HG02623 (cell line): Measurements from ENCODE around the gene NRGN.
"Not testable (repeated sequence)": the region's sequence is repeated elsewhere in the genome, so short reads cannot be mapped to it uniquely, and the experiment has no call there.

Experiments
- ATAC-seq: cut with Tn5 transposase; IDR thresholded peaks from one replicate; pipeline ENCODE4 v1.9.1; 2021; ENCODE audit warnings: moderate library complexity; ENCODE audit not compliant: unreplicated experiment

Gene NRGN

DNA sequence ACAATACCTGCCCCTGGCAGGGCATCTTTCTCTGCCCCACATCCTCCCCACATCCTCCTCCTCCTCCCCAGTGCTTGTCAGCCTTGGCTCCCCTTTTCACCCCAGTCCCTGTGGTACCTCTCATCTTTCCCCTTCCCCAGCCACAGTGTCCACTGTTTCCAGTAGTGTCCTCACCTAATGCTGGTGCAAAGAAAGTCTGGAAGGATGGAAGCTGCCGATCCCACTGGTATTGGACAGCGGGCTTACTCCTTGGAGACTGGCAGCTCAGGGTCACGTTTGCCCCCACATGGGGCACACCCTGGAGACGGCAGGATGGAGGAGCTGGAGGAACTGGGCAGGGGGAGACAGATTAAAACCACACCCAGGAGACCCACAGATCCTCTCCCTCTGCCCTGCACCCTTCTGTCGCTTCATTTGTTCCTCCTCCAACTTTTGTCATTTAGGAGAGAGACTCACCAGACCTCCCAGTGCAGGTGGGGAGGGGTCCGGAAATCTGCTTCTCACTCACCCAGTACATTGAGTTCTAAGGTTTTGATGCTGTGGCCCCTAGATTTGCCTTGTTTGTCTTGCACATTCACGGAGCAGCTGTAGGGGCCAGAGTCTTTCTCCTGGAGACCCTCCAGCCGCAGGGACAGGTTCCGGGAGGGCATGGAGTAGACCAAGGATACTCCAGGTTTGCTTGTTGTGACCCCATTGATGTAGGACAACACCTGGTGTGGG is 16.5 kb downstream of the NRGN start:
- ATAC-seq, result no peak

- no peak for ATAC-seq
Measured at GRCh38 chr11:124756753-124757227, 17.0 kb downstream of the NRGN start.

GRCh38 chr11:124757320-124757719 is 17.6 kb downstream of the NRGN start:
- no peak for ATAC-seq

GRCh38 chr11:124758355-124759265 is 18.9 kb downstream of the NRGN start:
- ATAC-seq, result peak; percentile 50

GRCh38 chr11:124759266-124760204 is 19.8 kb downstream of the NRGN start:
- ATAC-seq, result no peak

DNA sequence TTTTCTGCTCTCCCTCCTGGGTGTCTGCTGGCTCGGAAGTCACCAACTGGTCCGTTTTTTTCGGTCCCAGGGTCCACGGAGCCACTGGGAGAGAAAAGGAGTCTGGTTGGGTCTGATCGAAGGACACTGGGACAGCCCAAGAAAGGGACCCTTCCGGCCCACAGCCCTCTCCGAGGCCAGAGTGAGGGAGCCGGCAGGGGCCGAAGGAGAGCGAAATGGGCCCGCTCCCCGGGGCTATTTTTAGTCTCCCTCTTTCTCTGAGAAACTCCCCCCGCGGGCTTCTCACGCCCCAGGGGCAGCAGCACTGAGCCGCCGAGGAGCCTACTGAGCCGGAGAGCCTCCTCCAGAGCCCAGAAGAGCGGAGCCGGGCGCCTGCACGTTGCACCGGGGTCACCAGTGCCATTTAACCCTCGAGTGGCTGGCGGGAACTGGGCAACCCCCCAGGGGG is 20.5 kb downstream of the NRGN start:
- ATAC-seq, result peak; percentile 26

DNA sequence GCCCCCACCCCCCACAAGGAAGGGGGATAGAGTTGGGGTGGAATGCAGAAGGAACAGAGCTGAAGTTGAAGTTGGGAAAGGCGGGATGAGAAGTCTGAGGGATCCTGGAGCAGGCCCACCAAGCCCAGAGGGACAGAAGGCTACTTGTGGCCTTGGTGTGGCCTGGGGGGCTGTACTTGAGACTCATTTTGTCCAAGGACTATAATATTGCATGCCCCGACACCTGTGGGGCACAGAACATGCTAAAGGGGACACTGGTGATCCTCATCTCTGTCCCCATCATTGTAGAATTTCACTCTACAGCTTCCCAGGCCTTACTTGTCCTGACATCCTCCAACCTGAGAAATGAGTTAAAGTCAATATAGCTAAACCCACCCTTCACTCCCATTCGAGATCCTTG is 21.1 kb downstream of the NRGN start:
- no peak for ATAC-seq

DNA sequence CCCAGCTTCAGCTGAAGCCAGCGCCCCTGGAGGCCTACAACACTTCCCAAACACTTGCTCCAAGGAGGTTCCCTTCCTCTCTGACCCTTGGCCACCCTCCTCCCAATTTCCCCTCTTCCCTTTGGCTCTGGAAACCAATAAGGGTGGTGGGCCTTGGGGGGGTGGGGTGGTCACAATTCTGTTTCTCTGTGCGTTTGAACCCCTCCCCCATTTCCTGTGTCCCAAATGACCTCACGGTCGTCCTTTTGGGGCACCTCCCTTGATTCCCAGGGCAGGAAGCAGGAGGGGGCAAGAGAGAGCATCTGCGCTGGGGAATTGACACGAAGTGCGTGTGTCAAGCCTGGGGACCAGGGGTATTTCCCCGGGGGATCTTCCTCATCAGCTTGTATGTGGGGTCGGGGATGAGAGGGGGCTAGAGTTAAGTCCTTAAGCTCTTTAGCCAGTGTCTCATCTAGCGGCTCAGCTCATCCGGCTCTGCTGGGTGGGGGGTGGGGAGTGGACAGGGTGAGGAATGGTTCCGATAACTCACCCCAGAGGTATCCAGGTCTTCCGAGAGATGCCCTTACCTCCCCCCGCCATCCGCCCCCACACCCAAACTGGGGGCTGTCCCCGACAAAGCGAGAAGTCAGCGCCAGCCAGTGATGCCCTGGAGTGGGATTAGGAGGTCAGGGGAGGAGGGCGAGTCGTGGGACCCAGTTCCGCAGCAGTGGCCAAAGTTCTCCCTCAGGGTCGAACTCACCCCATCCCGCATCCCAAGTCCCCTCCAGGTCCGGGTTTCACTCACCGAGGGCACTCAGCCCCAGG is 21.8 kb downstream of the NRGN start:
- ATAC-seq, result no peak

GRCh38 chr11:124762105-124762623 is 22.4 kb downstream of the NRGN start, which contains the start of gene ESAM:
TSS of gene ESAM (minus strand) at chr11:124762290. CDS start at chr11:124762154, 136 bp downstream.
- peak; percentile 54 for ATAC-seq

DNA sequence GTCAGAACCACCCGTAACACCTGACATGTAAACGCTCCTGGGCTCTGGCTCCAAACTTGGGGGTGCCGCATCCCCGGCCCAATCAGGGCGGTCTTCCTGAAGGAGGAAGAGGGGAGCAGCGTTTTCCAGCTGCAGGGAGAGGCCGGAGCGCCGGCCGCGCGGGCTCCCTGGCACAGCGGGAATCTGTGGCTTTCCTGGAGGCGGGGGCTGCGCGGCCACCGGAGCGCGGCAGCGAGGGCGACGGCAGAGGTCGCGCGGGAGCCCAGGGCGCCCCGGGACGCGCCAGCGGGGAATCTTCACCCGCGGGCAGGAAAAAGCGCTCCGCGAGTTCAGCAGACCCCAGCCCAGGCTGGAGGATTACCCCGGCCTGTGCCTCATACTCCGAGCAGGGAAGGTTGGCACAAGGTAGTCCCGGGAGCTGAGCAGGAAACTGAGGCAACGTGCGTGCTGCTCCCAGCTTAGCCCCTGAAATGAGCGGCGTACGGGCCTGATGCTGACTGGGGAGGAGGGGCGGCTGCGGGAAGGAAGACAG is 22.9 kb downstream of the NRGN start:
- no peak for ATAC-seq

GRCh38 chr11:124763156-124763947 is 23.6 kb downstream of the NRGN start:
- no peak for ATAC-seq

DNA sequence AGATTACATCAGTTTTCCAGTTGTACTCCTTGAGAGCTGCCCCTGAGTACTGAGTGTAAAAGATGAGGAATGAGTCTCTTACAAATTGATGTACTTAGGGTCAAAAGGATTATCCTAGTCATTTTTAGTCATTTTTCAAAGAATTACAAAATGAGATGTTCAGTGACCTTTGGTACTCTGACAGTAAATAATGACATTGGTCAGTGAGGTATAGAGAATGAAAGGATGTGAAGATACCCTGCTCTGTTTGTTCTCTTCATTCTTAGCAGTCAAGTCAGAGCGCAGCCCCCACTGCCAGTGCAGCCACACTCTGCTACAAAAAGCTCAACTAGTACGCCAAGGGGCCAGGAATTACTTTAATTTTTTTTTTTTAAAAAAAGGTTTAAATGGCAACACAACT is 26.4 kb downstream of the NRGN start:
- no peak for ATAC-seq

GRCh38 chr11:124768914-124769313 is 29.2 kb downstream of the NRGN start:
- ATAC-seq, result no peak

DNA sequence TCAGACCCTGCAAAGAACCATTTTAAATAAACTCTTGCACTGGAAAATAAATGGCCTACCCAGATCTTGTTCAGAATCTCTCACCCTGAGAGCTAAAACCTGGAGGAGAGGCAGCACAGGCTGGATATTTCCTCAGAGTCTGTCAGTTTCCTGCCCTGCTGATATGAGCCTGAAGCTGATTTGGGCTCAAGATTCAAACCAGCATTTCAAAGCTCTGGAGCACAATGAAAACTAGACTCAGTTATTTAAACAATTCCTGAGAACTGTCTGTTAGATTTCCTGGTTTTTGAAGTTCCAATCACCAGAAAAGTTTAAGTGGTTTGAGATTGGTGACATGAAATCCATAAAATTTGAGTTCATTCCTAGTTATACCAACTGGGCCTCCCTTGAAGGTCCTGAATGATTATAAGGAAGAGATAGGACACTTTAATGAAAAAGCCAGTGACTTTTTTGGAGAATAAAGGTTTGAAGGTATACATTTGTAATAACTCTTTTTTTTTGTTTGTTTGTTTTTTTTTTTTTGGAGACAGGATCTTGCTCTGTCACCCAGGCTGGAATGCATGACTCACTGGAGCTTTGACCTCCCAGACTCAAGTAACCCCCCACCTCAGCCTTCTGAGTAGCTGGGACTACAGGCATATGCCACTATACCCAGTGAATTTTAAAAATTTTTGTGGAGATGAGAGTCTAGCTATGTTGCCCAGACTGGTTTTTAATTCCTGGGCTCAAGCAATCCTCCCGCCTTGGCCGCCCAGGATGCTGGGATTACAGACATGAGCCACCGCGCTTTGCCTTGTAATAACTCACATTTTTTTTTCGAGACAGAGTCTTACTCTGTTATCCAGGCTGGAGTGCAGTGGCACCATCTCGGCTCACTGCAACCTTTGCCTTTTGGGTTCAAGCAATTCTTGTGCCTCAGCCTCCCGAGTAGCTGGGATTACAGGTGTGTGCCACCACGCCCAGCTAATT is 30.3 kb downstream of the NRGN start:
- ATAC-seq, result no peak

DNA sequence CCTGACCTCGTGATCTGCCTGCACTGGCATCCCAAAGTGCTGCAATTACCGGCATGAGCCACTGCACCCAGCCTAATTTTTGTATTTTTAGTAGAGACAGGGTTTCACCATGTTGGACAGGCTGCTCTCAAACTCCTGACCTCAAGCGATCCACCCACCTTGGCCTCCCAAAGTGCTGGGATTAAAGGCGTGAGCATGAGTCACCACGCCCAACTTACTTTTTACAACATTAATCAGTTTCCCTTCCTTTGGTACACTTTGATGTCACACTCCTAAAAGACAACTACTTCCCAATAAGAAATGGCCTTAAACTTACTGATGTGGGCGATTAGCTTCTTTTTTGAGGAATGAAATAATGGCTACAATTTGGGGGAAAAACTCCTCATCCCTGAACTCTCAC is 31.2 kb downstream of the NRGN start:
- not testable (repeated sequence) for ATAC-seq

DNA sequence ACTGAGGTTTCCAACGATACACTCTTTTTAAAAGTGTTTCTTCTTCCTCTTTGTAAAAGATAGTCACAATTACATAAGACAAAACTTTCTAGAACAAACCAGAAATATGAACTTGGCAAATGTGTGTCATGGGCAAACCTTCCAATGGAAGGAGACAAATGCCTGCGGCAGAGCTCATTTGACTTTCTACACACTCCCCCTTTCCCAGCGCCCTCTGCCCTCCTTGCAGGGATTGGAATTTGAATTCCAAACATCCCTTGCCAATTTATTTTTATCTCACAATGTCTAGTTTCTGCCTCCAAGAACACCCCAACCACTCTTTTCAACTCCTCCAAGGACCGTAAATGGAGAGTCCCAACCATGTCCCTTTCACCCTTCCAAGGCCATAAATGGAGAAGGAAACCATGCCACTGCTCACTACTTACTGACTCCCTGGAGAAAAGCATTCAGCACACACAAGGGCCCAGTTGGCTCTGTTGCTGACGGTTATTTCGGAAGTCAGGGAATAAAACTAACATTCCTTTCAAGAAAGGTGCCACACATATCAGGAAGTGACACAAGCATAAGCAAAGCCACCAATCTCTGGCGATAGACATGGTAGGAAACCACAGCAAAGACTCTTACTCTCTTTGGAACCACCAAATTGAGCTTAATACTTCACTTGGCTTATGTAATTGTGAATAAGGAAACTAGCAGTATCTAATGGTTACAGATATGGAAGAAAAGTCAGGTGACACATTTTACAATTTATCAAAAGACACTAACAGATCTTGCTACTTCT is 37.3 kb downstream of the NRGN start:
- no peak for ATAC-seq

GRCh38 chr11:124778281-124778680 is 38.5 kb downstream of the NRGN start:
- no peak for ATAC-seq
